Lower lobe of right lung (tissue), 2 donors: Measurements from ENCODE around the gene ALKBH5. TPM values are rescaled to one million over a fixed set of nuclear protein-coding genes. Genes with fewer than 3 reads are reported as not detected.

Experiments
- ATAC-seq, 2 donors: fragments of 200-7000 bp; cut with Tn5 transposase; one replicate each; pipeline ENCODE4 v1.9.1; 2020 to 2022; ENCODE audit warnings: mild to moderate bottlenecking in 2 of 2, moderate library complexity in 2 of 2
- DNase-seq: peaks from one replicate; pipeline ENCODE4 v3.0.0-alpha.2; 2020
- H3K27ac ChIP-seq: fragments of 200-600 bp; one replicate; pipeline ENCODE4 v1.8.0; 2022
- H3K27me3 ChIP-seq: fragments of 200-600 bp; one replicate; pipeline ENCODE4 v1.8.0; 2022; ENCODE audit warnings: low read depth
- H3K36me3 ChIP-seq: fragments of 200-600 bp; one replicate; pipeline ENCODE4 v1.8.0; 2022; ENCODE audit warnings: mild to moderate bottlenecking
- H3K4me1 ChIP-seq: fragments of 200-600 bp; one replicate; pipeline ENCODE4 v1.8.0; 2022
- H3K4me3 ChIP-seq: fragments of 200-600 bp; one replicate; pipeline ENCODE4 v1.8.0; 2022; ENCODE audit warnings: mild to moderate bottlenecking
- H3K9me3 ChIP-seq: fragments of 200-600 bp; one replicate; pipeline ENCODE4 v1.8.0; 2022
- intact Hi-C: fragments of 100-400 bp; cut with DNase I; formaldehyde crosslinking; loops from one replicate; pipeline ENCODE4 v1.11.0; 2022
- total RNA-seq: library from RNA; stranded (reverse); fragmentation: NEBNext Ultra II Directional; extraction: Animal tissue kit (Norgen Biotek cat#: 25700); gene quantifications from one replicate; pipeline ENCODE4 v1.2.1, GENCODE V29; 2021
- TF ChIP-seq, protein P1 (sequence below): fragments of 200-600 bp; IDR thresholded peaks from one replicate; pipeline ENCODE4 v1.8.0; 2022; ENCODE audit warnings: antibody characterized with exemption, mild to moderate bottlenecking
- donor health status: DM: no; HTN: yes; CAD: no; lungs with severe emphysema.

Gene ALKBH5
- total RNA-seq, 1 donor from 2014 or later, result 100 TPM

DNA sequence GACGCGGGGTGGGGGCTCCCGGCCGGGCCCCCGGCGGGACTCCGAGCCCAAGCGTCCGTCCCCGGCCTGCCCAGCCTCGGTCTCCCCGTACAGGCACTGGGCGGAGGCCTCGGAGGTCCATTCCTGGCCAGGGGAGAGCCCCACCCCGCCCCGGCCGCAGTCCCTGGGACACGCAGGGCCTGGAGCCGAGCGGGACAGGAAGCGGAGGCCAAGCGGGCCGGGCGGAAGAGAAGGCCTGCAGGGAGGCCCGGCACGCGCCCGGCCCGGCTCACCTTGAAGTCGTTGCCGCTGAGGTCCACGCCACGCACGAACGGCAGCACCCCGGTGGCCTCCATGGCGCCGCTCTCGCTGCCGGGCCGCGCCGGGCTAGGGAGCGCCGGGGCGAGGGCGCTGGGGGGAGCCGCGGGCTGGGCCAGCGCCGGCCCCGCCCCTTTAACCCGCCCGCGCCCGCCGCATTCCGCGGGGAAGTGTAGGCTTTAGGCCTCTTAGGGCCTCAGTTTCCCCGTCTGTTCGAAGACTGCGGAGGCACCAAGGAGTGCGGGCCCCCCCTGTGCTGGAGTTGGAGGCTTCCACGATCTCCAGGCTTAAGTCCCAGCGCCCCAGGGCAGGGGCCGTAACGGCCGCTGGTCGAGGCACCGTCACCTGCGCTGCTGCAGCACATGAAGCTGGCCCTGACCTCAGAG, 74.9 kb downstream of the ALKBH5 start, which contains the start of gene FLII:
Gene FLII (minus strand): TSS at position 383 of the 683 bp plus-strand sequence. CDS start 48 bp downstream, at position 335.
- H3K27ac ChIP-seq, result peak within 1 kb of the TSS; percentile 99
- DNase-seq (peak; percentile 74), ATAC-seq (peak; percentile 75 to 77)
- H3K36me3 ChIP-seq, result peaks cover 37% of the 10 kb centered on the region
- no peaks in the 10 kb centered on the region for H3K9me3 ChIP-seq
- intact Hi-C loops, result no loop called here
- no peaks in the 10 kb centered on the region for H3K27me3 ChIP-seq
- TF ChIP-seq, protein P1, sequence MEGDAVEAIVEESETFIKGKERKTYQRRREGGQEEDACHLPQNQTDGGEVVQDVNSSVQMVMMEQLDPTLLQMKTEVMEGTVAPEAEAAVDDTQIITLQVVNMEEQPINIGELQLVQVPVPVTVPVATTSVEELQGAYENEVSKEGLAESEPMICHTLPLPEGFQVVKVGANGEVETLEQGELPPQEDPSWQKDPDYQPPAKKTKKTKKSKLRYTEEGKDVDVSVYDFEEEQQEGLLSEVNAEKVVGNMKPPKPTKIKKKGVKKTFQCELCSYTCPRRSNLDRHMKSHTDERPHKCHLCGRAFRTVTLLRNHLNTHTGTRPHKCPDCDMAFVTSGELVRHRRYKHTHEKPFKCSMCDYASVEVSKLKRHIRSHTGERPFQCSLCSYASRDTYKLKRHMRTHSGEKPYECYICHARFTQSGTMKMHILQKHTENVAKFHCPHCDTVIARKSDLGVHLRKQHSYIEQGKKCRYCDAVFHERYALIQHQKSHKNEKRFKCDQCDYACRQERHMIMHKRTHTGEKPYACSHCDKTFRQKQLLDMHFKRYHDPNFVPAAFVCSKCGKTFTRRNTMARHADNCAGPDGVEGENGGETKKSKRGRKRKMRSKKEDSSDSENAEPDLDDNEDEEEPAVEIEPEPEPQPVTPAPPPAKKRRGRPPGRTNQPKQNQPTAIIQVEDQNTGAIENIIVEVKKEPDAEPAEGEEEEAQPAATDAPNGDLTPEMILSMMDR, result no peak
- H3K4me3 ChIP-seq, result peak within 1 kb of the TSS; percentile 98
- peaks cover 54% of the 10 kb centered on the region for H3K4me1 ChIP-seq

Other genes with a start within 250 kb of the ALKBH5 start
- gene TOM1L2, start 211.4 kb upstream of the ALKBH5 start, total RNA-seq, result 63.4 TPM
- gene DRC3, start 211.0 kb upstream of the ALKBH5 start, total RNA-seq, result 13.4 TPM
- 22.9 TPM for gene ATPAF2, start 144.7 kb upstream of the ALKBH5 start, total RNA-seq
- 11.9 TPM for gene GID4, start 144.4 kb upstream of the ALKBH5 start, total RNA-seq
- gene DRG2, start 95.9 kb upstream of the ALKBH5 start, total RNA-seq, result 29.2 TPM
- 3.3 TPM for gene MYO15A, start 75.1 kb upstream of the ALKBH5 start, total RNA-seq
- 12.0 TPM for gene LLGL1, start 41.8 kb downstream of the ALKBH5 start, total RNA-seq
- 327 TPM for gene FLII, start 74.9 kb downstream of the ALKBH5 start, total RNA-seq
- gene MIEF2, start 76.8 kb downstream of the ALKBH5 start, total RNA-seq, result 9.5 TPM
- gene TOP3A, start 131.2 kb downstream of the ALKBH5 start, total RNA-seq, result 31.2 TPM
- gene SMCR8, start 131.5 kb downstream of the ALKBH5 start, total RNA-seq, result 30.1 TPM
- 33.1 TPM for gene SHMT1, start 179.7 kb downstream of the ALKBH5 start, total RNA-seq
- gene EVPLL, start 193.9 kb downstream of the ALKBH5 start, total RNA-seq, result 2.8 TPM